ENCODE results near the gene PAWR. TPM values are rescaled to one million over a fixed set of nuclear protein-coding genes. Genes with fewer than 3 reads are reported as not detected.
"Not testable (repeated sequence)": the region's sequence is repeated elsewhere in the genome, so short reads cannot be mapped to it uniquely, and the experiment has no call there.

Gene PAWR
- total RNA-seq, 1 donor from 2014 or later: 52.1 TPM

GRCh38 chr12:79566452-79567174 is 124.2 kb downstream of the PAWR start:
- Mint-ChIP-seq H3K27me3 (ENCODE audit: low read depth) (no peaks in the 10 kb centered on the region), H3K4me3 (no peak overlapping the region), H3K36me3 (ENCODE audit: low read depth) (peaks cover 44% of the 10 kb centered on the region), H3K4me1 (no peaks in the 10 kb centered on the region), H3K9me3 (peaks cover 12% of the 10 kb centered on the region), H3K27ac (ENCODE audit: unreplicated experiment) (no peak overlapping the region)
- no peak for DNase-seq (ENCODE audit: low read depth, low spot score)
- TF ChIP-seq CTCF (conservative IDR thresholded peaks at IDR 0.05): no peak

GRCh38 chr12:79564727-79565350 is 125.9 kb downstream of the PAWR start:
- not testable (repeated sequence) for H3K27me3 Mint-ChIP-seq (ENCODE audit: low read depth); H3K9me3 Mint-ChIP-seq; H3K4me3 Mint-ChIP-seq; H3K4me1 Mint-ChIP-seq; H3K27ac Mint-ChIP-seq (ENCODE audit: unreplicated experiment); DNase-seq (ENCODE audit: low read depth, low spot score)
- peaks cover 41% of the 10 kb centered on the region for H3K36me3 Mint-ChIP-seq (ENCODE audit: low read depth)

- DNase-seq (ENCODE audit: low read depth, low spot score): no peak
- H3K4me3 Mint-ChIP-seq: no peak overlapping the region
- TF ChIP-seq CTCF (conservative IDR thresholded peaks at IDR 0.05): no peak
- H3K27ac Mint-ChIP-seq (ENCODE audit: unreplicated experiment): no peak overlapping the region
- H3K9me3 Mint-ChIP-seq: peaks cover 9% of the 10 kb centered on the region
- no peaks in the 10 kb centered on the region for H3K4me1 Mint-ChIP-seq
- no peaks in the 10 kb centered on the region for H3K27me3 Mint-ChIP-seq (ENCODE audit: low read depth)
- peaks cover 41% of the 10 kb centered on the region for H3K36me3 Mint-ChIP-seq (ENCODE audit: low read depth)
Observed at GRCh38 chr12:79563021-79563740, 127.6 kb downstream of the PAWR start.

GRCh38 chr12:79561401-79562132 is 129.2 kb downstream of the PAWR start:
- peaks cover 36% of the 10 kb centered on the region for H3K36me3 Mint-ChIP-seq (ENCODE audit: low read depth)
- DNase-seq (ENCODE audit: low read depth, low spot score): no peak
- no peak overlapping the region for H3K27ac Mint-ChIP-seq (ENCODE audit: unreplicated experiment)
- H3K4me3 Mint-ChIP-seq: no peak overlapping the region
- no peaks in the 10 kb centered on the region for H3K27me3 Mint-ChIP-seq (ENCODE audit: low read depth)
- no peak for TF ChIP-seq CTCF (conservative IDR thresholded peaks at IDR 0.05)
- peaks cover 9% of the 10 kb centered on the region for H3K9me3 Mint-ChIP-seq
- peaks cover 8% of the 10 kb centered on the region for H3K4me1 Mint-ChIP-seq

- Mint-ChIP-seq H3K4me3 (no peak overlapping the region), H3K9me3 (peaks cover 9% of the 10 kb centered on the region), H3K27me3 (ENCODE audit: low read depth) (no peaks in the 10 kb centered on the region), H3K36me3 (ENCODE audit: low read depth) (peaks cover 25% of the 10 kb centered on the region), H3K4me1 (peaks cover 8% of the 10 kb centered on the region), H3K27ac (ENCODE audit: unreplicated experiment) (no peak overlapping the region)
- no peak for TF ChIP-seq CTCF (conservative IDR thresholded peaks at IDR 0.05)
- no peak for DNase-seq (ENCODE audit: low read depth, low spot score)
Observed at GRCh38 chr12:79560225-79560889, 130.4 kb downstream of the PAWR start.
